NCI-H524 (cell line): ENCODE measurements around the gene ZNF620.
"Not testable (repeated sequence)": the region's sequence is repeated elsewhere in the genome, so short reads cannot be mapped to it uniquely, and the experiment has no call there.

Source experiments
- DNase-seq, 2 experiments: peaks; one replicate each; lab custom pipeline; 2025; lab: John Stamatoyannopoulos, UW

Gene ZNF620

GRCh38 chr3:40505599-40506462, at the start of gene ZNF620:
TSS of gene ZNF620 (plus strand) at chr3:40506039. CDS start at chr3:40506353, 314 bp downstream.
- DNase-seq: peak; percentile 91 to 96

GRCh38 chr3:40456279-40456939, 49.4 kb upstream of the ZNF620 start:
- DNase-seq: no peak

- DNase-seq: peak; percentile 72 to 94
These were observed 48.7 kb upstream of the ZNF620 start, which contains the start of gene RPL14 for GRCh38 chr3:40456940-40457823. TSS of gene RPL14 (plus strand) at chr3:40457339. CDS start at chr3:40457472, 133 bp downstream.

- DNase-seq: no peak
These were observed 47.4 kb upstream of the ZNF620 start for GRCh38 chr3:40458473-40458872.

GRCh38 chr3:40460481-40460880, 45.4 kb upstream of the ZNF620 start:
- not testable (repeated sequence) for DNase-seq

GRCh38 chr3:40461161-40461560, 44.7 kb upstream of the ZNF620 start:
- DNase-seq: no peak

- DNase-seq: not testable (repeated sequence)
These were observed 43.0 kb upstream of the ZNF620 start for GRCh38 chr3:40462838-40463237.

- DNase-seq: no peak
These were observed 42.3 kb upstream of the ZNF620 start for GRCh38 chr3:40463579-40463978.

- no peak for DNase-seq
These were observed 41.3 kb upstream of the ZNF620 start for GRCh38 chr3:40464339-40465110.

GRCh38 chr3:40465111-40465407, 40.8 kb upstream of the ZNF620 start:
- DNase-seq: no peak

- DNase-seq: no peak
These were observed 40.4 kb upstream of the ZNF620 start for GRCh38 chr3:40465456-40465855.

GRCh38 chr3:40468018-40468417, 37.8 kb upstream of the ZNF620 start:
- no peak for DNase-seq

- DNase-seq: no peak
These were observed 35.1 kb upstream of the ZNF620 start for GRCh38 chr3:40470701-40471100.

- DNase-seq: peak; percentile 4 to 55
These were observed 29.1 kb upstream of the ZNF620 start, which contains the start of gene ZNF619 for GRCh38 chr3:40476478-40477470. TSS of gene ZNF619 (plus strand) at chr3:40477122. CDS start at chr3:40477980, 858 bp downstream.

- no peak for DNase-seq
These were observed 28.2 kb upstream of the ZNF620 start for GRCh38 chr3:40477666-40478065.

GRCh38 chr3:40487172-40487571, 18.7 kb upstream of the ZNF620 start:
- DNase-seq: no peak

GRCh38 chr3:40490916-40491315, 14.9 kb upstream of the ZNF620 start:
- DNase-seq: no peak

GRCh38 chr3:40494698-40495097, 11.1 kb upstream of the ZNF620 start:
- no peak for DNase-seq

- DNase-seq: no peak
These were observed 8.6 kb upstream of the ZNF620 start for GRCh38 chr3:40497288-40497687.

GRCh38 chr3:40499952-40500351, 5.9 kb upstream of the ZNF620 start:
- no peak for DNase-seq
